GM21619 (cell line): ENCODE measurements around the gene FRZB.
"Not testable (repeated sequence)": the region's sequence is repeated elsewhere in the genome, so short reads cannot be mapped to it uniquely, and the experiment has no call there.

Experiments
- ATAC-seq: cut with Tn5 transposase; IDR thresholded peaks from one replicate; pipeline ENCODE4 v1.9.1; 2021; ENCODE audit not compliant: unreplicated experiment

Gene FRZB, protein sequence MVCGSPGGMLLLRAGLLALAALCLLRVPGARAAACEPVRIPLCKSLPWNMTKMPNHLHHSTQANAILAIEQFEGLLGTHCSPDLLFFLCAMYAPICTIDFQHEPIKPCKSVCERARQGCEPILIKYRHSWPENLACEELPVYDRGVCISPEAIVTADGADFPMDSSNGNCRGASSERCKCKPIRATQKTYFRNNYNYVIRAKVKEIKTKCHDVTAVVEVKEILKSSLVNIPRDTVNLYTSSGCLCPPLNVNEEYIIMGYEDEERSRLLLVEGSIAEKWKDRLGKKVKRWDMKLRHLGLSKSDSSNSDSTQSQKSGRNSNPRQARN

DNA sequence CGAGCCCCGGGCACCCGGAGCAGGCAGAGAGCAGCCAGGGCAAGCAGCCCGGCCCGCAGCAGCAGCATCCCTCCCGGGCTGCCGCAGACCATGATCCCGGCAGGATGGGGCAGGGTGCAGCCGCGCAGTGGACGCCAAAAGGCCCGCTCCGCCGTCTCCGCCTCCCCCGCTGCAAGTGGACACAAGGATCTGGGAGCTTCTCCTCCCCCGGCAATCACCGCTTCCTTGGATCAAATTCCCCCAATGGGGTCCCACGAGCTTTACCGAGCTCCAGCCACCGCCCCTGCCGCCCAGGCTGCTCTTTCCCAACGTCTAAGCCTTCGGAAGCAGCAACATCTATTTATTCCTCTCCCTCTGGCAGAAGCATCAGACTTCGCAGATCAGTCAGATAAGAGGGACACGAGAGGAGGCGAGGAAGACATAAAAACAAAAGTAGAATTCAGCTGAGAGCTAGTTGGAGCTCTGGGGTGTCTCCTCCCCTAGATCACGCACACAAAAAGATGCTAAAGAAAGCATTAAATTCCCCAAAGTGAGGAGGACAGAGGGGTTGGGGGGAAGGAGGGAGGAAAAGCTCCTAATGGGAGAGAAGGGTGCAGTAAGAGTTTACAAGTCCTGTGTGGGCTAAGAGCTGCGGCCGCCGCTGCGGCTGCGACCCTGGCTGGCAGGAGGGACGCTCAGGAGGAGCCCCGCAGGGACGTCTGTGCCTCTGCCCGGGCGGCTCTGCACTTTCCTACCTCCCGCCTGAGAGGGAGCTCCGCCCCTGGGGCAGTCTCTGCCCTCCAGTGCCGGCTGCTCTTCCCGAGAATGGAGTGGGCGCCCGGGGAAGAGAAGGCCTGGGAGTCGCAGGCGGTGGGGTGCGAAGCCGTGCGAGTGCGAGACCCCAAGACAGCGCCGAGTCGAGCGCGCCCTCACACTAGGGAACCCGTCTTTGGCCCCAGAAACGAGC, at the start of gene FRZB:
TSS of gene FRZB (minus strand) at position 177 of the 946 bp plus-strand sequence. CDS start at position 92, 85 bp downstream.
- no peak for ATAC-seq

DNA sequence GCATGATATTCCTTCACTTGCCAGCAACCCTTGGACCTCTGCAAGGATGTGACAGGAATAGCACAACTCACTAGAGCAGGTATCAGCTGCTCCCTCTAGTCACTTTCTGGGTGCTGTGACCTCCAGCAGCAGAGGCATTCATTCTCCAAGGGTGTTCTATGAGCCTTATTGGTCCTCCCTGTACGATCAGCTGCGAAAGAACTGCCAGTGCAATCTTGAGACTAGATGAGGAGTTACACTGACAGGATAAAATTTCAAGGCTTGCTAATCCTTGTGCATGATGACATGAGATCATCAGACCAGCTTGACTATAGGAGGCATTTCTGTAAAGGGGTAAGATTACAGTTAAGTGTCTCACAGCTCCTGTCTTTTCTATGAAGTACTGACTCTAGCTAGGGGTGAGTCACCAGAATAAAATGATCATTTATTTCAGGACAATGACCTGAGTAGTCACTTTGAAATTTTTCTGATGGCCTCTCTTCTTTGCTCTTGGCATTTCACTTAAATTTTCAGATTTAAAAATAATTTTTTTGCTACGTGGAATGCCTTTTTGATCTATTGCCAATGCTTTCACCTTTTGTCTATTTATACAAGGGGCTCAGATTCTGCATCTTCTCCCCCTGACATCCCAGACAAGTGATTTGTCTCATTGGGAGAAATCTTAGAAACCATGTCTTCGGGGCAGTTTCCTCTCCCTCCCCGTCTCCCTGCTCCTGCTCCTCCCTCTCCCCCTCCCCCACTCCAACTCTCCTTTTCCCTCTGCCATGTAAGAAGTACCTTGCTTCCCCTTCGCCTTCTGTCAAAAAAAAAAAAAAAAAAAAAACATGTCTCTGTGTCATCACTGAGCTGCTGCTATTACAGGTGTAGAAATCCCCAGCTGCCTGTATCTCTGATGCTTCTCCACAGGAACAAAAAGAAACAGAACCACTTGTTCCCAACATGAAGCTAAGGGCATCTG, 49.2 kb upstream of the FRZB start:
- ATAC-seq = no peak

- ATAC-seq = no peak
These were observed 48.4 kb upstream of the FRZB start for GRCh38 chr2:182914852-182915251.

GRCh38 chr2:182913064-182913463, 46.6 kb upstream of the FRZB start:
- ATAC-seq = no peak

GRCh38 chr2:182912518-182912915, 46.1 kb upstream of the FRZB start:
- no peak for ATAC-seq

GRCh38 chr2:182911813-182912517, 45.5 kb upstream of the FRZB start:
- no peak for ATAC-seq

GRCh38 chr2:182910965-182911364, 44.5 kb upstream of the FRZB start:
- ATAC-seq = no peak

- no peak for ATAC-seq
These were observed 40.8 kb upstream of the FRZB start for GRCh38 chr2:182907081-182907830.

GRCh38 chr2:182906454-182906853, 40.0 kb upstream of the FRZB start:
- peak; percentile 66 for ATAC-seq

DNA sequence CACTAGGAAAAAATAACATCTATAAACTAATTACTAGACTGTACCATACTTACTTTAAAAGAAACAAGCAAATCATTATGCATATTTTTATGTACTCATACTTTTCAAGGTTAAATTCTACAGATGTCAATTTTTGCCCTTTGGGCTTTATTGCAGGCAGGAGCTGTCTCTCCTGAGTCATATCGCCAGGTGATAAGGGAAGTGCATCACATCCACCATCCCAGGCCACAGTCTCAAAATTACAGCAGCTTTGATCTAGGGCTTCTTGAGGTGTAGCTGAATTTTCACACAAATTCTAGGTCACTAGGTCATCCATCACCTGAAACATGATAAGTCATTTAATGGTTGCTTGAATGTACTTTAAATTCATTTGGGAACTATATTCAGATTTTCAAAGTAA, 38.4 kb upstream of the FRZB start:
- ATAC-seq = no peak

- ATAC-seq = no peak
These were observed 37.1 kb upstream of the FRZB start for GRCh38 chr2:182903566-182903965.

GRCh38 chr2:182901748-182902147, 35.3 kb upstream of the FRZB start:
- ATAC-seq = no peak

GRCh38 chr2:182898718-182899117, 32.3 kb upstream of the FRZB start:
- no peak for ATAC-seq

- no peak for ATAC-seq
These were observed 30.7 kb upstream of the FRZB start for GRCh38 chr2:182897137-182897536.

GRCh38 chr2:182895798-182896197, 29.4 kb upstream of the FRZB start:
- ATAC-seq = no peak

- no peak for ATAC-seq
These were observed 28.7 kb upstream of the FRZB start for GRCh38 chr2:182895169-182895568.

GRCh38 chr2:182894174-182894573, 27.7 kb upstream of the FRZB start:
- ATAC-seq = no peak

GRCh38 chr2:182893666-182894065, 27.2 kb upstream of the FRZB start:
- ATAC-seq = no peak

DNA sequence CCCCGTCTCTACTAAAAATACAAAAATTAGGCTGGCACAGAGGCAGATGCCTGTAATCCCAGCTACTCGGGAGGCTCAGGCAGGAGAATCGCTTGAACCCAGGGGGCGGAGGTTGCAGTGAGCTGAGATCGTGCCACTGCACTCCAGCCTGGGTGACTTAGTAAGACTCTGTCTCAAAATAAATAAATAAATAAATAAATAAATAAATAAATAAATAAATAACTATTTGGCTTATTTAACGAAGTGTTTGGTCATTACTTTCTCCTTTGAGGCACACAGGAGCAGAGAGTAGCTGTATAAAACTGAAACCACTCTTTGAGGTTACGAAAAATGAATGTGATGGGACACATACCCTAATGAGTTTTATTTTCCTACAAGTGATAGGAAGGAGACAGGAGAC, 26.6 kb upstream of the FRZB start:
- ATAC-seq = not testable (repeated sequence)

DNA sequence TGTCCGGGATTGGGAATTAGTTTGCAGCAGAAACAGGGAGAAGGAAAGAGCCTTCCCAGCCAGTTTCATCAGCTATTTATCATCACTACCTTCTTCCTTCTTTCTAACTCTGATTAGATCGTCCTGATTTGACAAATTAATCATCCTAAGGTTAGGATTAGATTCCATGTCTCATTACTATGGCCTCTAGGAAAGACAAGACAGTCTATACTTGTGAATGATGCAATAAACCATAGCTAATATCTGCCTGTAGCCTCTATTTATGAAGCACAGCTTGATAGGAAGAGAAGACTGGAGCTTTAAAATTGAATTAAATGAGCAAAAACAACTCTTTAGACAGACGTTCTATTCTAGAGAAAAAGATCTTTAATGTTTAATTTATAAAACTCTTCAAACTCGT, 25.2 kb upstream of the FRZB start:
- no peak for ATAC-seq
